ENCODE data around the gene HUNK.

HUNK gene

GRCh38 chr21:32046191-32046590 is 173.4 kb downstream of the HUNK start:
- no peak for ATAC-seq
- TF ChIP-seq PPARA (CRISPR knock-in tag; IDR thresholded peaks at IDR 0.05; ENCODE audit: borderline replicate concordance) = no peak
- no peak for TF ChIP-seq ZFP30 (CRISPR knock-in tag; IDR thresholded peaks at IDR 0.05)
- no peak for TF ChIP-seq ESRRG (CRISPR knock-in tag; IDR thresholded peaks at IDR 0.05)
- no peak for TF ChIP-seq TCF4 (CRISPR knock-in tag; IDR thresholded peaks at IDR 0.05; ENCODE audit: borderline replicate concordance)
- no peak for TF ChIP-seq OSR1 (CRISPR knock-in tag; IDR thresholded peaks at IDR 0.05)
- TF ChIP-seq ZNF70 (CRISPR knock-in tag; IDR thresholded peaks at IDR 0.05) = no peak
- no peak for TF ChIP-seq BACH2 (CRISPR knock-in tag; IDR thresholded peaks at IDR 0.05; ENCODE audit: borderline replicate concordance)
- no peak for TF ChIP-seq SNAI2 (CRISPR knock-in tag; IDR thresholded peaks at IDR 0.05)
- no peak for TF ChIP-seq ZC3H10 (CRISPR knock-in tag; IDR thresholded peaks at IDR 0.05)
- TF ChIP-seq ZNF565 (CRISPR knock-in tag; conservative IDR thresholded peaks at IDR 0.05; ENCODE audit: low read depth) = no peak
- no peak for TF ChIP-seq ZFP3 (CRISPR knock-in tag; IDR thresholded peaks at IDR 0.05)
- no peak for TF ChIP-seq CREB5 (CRISPR knock-in tag; IDR thresholded peaks at IDR 0.05; ENCODE audit: low read depth)
- no peak for TF ChIP-seq RARB (CRISPR knock-in tag; IDR thresholded peaks at IDR 0.05)
- no peak for TF ChIP-seq ZNF8 (CRISPR knock-in tag; IDR thresholded peaks at IDR 0.05)
- TF ChIP-seq, protein P1, sequence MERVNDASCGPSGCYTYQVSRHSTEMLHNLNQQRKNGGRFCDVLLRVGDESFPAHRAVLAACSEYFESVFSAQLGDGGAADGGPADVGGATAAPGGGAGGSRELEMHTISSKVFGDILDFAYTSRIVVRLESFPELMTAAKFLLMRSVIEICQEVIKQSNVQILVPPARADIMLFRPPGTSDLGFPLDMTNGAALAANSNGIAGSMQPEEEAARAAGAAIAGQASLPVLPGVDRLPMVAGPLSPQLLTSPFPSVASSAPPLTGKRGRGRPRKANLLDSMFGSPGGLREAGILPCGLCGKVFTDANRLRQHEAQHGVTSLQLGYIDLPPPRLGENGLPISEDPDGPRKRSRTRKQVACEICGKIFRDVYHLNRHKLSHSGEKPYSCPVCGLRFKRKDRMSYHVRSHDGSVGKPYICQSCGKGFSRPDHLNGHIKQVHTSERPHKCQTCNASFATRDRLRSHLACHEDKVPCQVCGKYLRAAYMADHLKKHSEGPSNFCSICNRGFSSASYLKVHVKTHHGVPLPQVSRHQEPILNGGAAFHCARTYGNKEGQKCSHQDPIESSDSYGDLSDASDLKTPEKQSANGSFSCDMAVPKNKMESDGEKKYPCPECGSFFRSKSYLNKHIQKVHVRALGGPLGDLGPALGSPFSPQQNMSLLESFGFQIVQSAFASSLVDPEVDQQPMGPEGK (CRISPR knock-in tag; IDR thresholded peaks at IDR 0.05; ENCODE audit: borderline replicate concordance) = no peak
- TF ChIP-seq, protein P2, sequence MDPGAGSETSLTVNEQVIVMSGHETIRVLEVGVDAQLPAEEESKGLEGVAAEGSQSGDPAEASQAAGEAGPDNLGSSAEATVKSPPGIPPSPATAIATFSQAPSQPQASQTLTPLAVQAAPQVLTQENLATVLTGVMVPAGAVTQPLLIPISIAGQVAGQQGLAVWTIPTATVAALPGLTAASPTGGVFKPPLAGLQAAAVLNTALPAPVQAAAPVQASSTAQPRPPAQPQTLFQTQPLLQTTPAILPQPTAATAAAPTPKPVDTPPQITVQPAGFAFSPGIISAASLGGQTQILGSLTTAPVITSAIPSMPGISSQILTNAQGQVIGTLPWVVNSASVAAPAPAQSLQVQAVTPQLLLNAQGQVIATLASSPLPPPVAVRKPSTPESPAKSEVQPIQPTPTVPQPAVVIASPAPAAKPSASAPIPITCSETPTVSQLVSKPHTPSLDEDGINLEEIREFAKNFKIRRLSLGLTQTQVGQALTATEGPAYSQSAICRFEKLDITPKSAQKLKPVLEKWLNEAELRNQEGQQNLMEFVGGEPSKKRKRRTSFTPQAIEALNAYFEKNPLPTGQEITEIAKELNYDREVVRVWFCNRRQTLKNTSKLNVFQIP (CRISPR knock-in tag; IDR thresholded peaks at IDR 0.05; ENCODE audit: borderline replicate concordance, low read depth) = no peak
- TF ChIP-seq CSDC2 (CRISPR knock-in tag; IDR thresholded peaks at IDR 0.05) = no peak
- no peak for TF ChIP-seq CSRNP3 (CRISPR knock-in tag; IDR thresholded peaks at IDR 0.05)
- TF ChIP-seq, protein P3, sequence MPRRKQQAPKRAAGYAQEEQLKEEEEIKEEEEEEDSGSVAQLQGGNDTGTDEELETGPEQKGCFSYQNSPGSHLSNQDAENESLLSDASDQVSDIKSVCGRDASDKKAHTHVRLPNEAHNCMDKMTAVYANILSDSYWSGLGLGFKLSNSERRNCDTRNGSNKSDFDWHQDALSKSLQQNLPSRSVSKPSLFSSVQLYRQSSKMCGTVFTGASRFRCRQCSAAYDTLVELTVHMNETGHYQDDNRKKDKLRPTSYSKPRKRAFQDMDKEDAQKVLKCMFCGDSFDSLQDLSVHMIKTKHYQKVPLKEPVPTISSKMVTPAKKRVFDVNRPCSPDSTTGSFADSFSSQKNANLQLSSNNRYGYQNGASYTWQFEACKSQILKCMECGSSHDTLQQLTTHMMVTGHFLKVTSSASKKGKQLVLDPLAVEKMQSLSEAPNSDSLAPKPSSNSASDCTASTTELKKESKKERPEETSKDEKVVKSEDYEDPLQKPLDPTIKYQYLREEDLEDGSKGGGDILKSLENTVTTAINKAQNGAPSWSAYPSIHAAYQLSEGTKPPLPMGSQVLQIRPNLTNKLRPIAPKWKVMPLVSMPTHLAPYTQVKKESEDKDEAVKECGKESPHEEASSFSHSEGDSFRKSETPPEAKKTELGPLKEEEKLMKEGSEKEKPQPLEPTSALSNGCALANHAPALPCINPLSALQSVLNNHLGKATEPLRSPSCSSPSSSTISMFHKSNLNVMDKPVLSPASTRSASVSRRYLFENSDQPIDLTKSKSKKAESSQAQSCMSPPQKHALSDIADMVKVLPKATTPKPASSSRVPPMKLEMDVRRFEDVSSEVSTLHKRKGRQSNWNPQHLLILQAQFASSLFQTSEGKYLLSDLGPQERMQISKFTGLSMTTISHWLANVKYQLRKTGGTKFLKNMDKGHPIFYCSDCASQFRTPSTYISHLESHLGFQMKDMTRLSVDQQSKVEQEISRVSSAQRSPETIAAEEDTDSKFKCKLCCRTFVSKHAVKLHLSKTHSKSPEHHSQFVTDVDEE (CRISPR knock-in tag; IDR thresholded peaks at IDR 0.05) = no peak

DNA sequence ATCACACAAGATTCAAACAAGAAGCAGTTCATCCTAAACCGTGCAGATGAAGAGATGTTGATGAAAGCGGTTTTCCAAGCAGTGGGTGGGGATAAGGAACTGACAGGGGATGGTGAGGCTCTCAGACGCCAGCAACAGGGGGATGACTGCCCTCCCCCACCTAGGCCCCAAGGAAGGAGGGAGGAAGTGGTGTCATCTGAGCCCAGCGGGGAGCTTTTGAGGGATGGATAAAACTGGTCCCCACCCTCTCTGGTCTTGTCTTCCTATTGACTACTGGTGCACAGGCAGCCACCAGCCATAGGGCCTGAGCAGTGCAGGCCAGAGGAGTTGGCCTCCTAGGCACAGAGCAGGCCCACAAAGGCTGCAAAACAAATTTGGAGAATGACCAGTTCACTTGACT is 175.5 kb downstream of the HUNK start:
- no peak for TF ChIP-seq ZNF70 (CRISPR knock-in tag; IDR thresholded peaks at IDR 0.05)
- no peak for ATAC-seq

Measured in SK-N-SH treated with all-trans-retinoic acid at 6 μM for 48 hours (cell line).